Glutamatergic neuron (in vitro differentiated cells): Measurements from ENCODE around the gene SEMA4D. TPM values are rescaled to one million over a fixed set of nuclear protein-coding genes. Genes with fewer than 3 reads are reported as not detected.

Source experiments
- DNase-seq: peaks from one replicate; pipeline ENCODE4 v3.0.0; 2022
- H3K27ac Mint-ChIP-seq: one replicate; pipeline ENCODE4 v1.8.0; 2020; ENCODE audit warnings: mild to moderate bottlenecking, mixed read lengths, inconsistent platforms; ENCODE audit not compliant: unreplicated experiment
- H3K27me3 Mint-ChIP-seq: one replicate; pipeline ENCODE4 v1.8.0; 2020; ENCODE audit warnings: mild to moderate bottlenecking, moderate library complexity, mixed read lengths, inconsistent platforms; ENCODE audit not compliant: unreplicated experiment
- H3K36me3 Mint-ChIP-seq: one replicate; pipeline ENCODE4 v1.8.0; 2020; ENCODE audit warnings: mild to moderate bottlenecking, mixed read lengths, inconsistent platforms; ENCODE audit not compliant: unreplicated experiment
- H3K4me1 Mint-ChIP-seq: one replicate; pipeline ENCODE4 v1.8.0; 2020; ENCODE audit warnings: mild to moderate bottlenecking, low read depth, mixed read lengths, inconsistent platforms; ENCODE audit not compliant: unreplicated experiment
- H3K4me3 Mint-ChIP-seq: one replicate; pipeline ENCODE4 v1.8.0; 2020; ENCODE audit warnings: mild to moderate bottlenecking, mixed read lengths, inconsistent platforms; ENCODE audit not compliant: unreplicated experiment
- H3K9me3 Mint-ChIP-seq: one replicate; pipeline ENCODE4 v1.8.0; 2020; ENCODE audit warnings: mild to moderate bottlenecking, moderate library complexity, mixed read lengths, inconsistent platforms; ENCODE audit not compliant: unreplicated experiment
- total RNA-seq: library from RNA; stranded (reverse); fragmentation: NEBNext Ultra II Directional; extraction: Animal tissue kit (Norgen Biotek cat#: 25700); gene quantifications from one replicate; pipeline ENCODE4 v1.2.1, GENCODE V29; 2021; ENCODE audit not compliant: unreplicated experiment
- TF ChIP-seq, protein P1 (sequence below): fragments of 200-600 bp; sonication (generic); IDR thresholded peaks from one replicate; pipeline ENCODE4 v1.5.0; 2021; ENCODE audit not compliant: partially characterized antibody, unreplicated experiment

SEMA4D gene
- total RNA-seq, 1 donor from 2014 or later: 192 TPM

- Mint-ChIP-seq H3K27ac (no peak overlapping the region), H3K36me3 (peaks cover 8% of the 10 kb centered on the region), H3K27me3 (peaks cover 4% of the 10 kb centered on the region)
Measured at GRCh38 chr9:89354471-89354870, 143.4 kb downstream of the SEMA4D start.

GRCh38 chr9:89353989-89354388 is 143.9 kb downstream of the SEMA4D start:
- Mint-ChIP-seq H3K9me3 (peaks cover 2% of the 10 kb centered on the region), H3K36me3 (peaks cover 8% of the 10 kb centered on the region), H3K4me3 (no peak overlapping the region), H3K27me3 (peaks cover 4% of the 10 kb centered on the region), H3K4me1 (peaks cover 15% of the 10 kb centered on the region), H3K27ac (no peak overlapping the region)
- DNase-seq: no peak
- TF ChIP-seq, protein P1, sequence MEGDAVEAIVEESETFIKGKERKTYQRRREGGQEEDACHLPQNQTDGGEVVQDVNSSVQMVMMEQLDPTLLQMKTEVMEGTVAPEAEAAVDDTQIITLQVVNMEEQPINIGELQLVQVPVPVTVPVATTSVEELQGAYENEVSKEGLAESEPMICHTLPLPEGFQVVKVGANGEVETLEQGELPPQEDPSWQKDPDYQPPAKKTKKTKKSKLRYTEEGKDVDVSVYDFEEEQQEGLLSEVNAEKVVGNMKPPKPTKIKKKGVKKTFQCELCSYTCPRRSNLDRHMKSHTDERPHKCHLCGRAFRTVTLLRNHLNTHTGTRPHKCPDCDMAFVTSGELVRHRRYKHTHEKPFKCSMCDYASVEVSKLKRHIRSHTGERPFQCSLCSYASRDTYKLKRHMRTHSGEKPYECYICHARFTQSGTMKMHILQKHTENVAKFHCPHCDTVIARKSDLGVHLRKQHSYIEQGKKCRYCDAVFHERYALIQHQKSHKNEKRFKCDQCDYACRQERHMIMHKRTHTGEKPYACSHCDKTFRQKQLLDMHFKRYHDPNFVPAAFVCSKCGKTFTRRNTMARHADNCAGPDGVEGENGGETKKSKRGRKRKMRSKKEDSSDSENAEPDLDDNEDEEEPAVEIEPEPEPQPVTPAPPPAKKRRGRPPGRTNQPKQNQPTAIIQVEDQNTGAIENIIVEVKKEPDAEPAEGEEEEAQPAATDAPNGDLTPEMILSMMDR: no peak

More at GRCh38 chr9:89354471-89354870, 143.4 kb downstream of the SEMA4D start:
- Mint-ChIP-seq H3K4me3 (no peak overlapping the region), H3K9me3 (peaks cover 2% of the 10 kb centered on the region), H3K4me1 (peaks cover 15% of the 10 kb centered on the region)
- DNase-seq: no peak
- TF ChIP-seq, protein P1: no peak

GRCh38 chr9:89352874-89353649 is 144.9 kb downstream of the SEMA4D start:
- no peak overlapping the region for H3K4me3 Mint-ChIP-seq
- H3K4me1 Mint-ChIP-seq: peaks cover 15% of the 10 kb centered on the region
- peaks cover 4% of the 10 kb centered on the region for H3K36me3 Mint-ChIP-seq
- no peak overlapping the region for H3K27ac Mint-ChIP-seq
- peaks cover 2% of the 10 kb centered on the region for H3K9me3 Mint-ChIP-seq
- H3K27me3 Mint-ChIP-seq: peaks cover 4% of the 10 kb centered on the region
- TF ChIP-seq, protein P1: no peak
- DNase-seq: no peak

GRCh38 chr9:89352451-89352850 is 145.5 kb downstream of the SEMA4D start:
- Mint-ChIP-seq H3K27me3 (peaks cover 4% of the 10 kb centered on the region), H3K4me1 (peaks cover 15% of the 10 kb centered on the region), H3K4me3 (no peak overlapping the region), H3K9me3 (peaks cover 2% of the 10 kb centered on the region), H3K36me3 (peaks cover 4% of the 10 kb centered on the region), H3K27ac (no peak overlapping the region)
- DNase-seq: no peak
- TF ChIP-seq, protein P1: no peak

- H3K4me3 Mint-ChIP-seq: no peak overlapping the region
- peaks cover 4% of the 10 kb centered on the region for H3K36me3 Mint-ChIP-seq
- H3K27ac Mint-ChIP-seq: no peak overlapping the region
- H3K9me3 Mint-ChIP-seq: peaks cover 2% of the 10 kb centered on the region
- DNase-seq: no peak
- peaks cover 4% of the 10 kb centered on the region for H3K27me3 Mint-ChIP-seq
- TF ChIP-seq, protein P1: no peak
- H3K4me1 Mint-ChIP-seq: peaks cover 9% of the 10 kb centered on the region
Measured at GRCh38 chr9:89351584-89352300, 146.2 kb downstream of the SEMA4D start.
